Measurements from ENCODE around the gene WWOX. TPM values are rescaled to one million over a fixed set of nuclear protein-coding genes. Genes with fewer than 3 reads are reported as not detected.
A peak's percentile ranks its signal among the peaks of the same experiment; 100 is the strongest.

Gene WWOX
- total and polyA plus RNA-seq, 2 of the 13 experiments (the other 11 are each of a cell fraction or from before 2014, with no cell fraction given), result 9.1 to 37.4 TPM

- TF ChIP-seq ZHX1 (CRISPR knock-in tag; IDR thresholded peaks at IDR 0.05; ENCODE audit: low read depth), result no peak
- TF ChIP-seq ZFP1 (CRISPR knock-in tag; IDR thresholded peaks at IDR 0.05), result no peak
- TF ChIP-seq TOE1 (CRISPR knock-in tag; IDR thresholded peaks at IDR 0.05), result no peak
- TF ChIP-seq SRSF4 (IDR thresholded peaks at IDR 0.05; ENCODE audit: low read depth, low read length, poor library complexity, severe bottlenecking), result no peak
- TF ChIP-seq ZNF275 (CRISPR knock-in tag; IDR thresholded peaks at IDR 0.05; ENCODE audit: borderline replicate concordance), result no peak
- no peak for TF ChIP-seq CBX1 (IDR thresholded peaks at IDR 0.05; ENCODE audit: low read depth)
- TF ChIP-seq ZNF773 (CRISPR knock-in tag; IDR thresholded peaks at IDR 0.05; ENCODE audit: borderline replicate concordance), result no peak
- TF ChIP-seq ZNF121 (CRISPR knock-in tag; IDR thresholded peaks at IDR 0.05), result peak; percentile 83
- TF ChIP-seq ZNF574 (CRISPR knock-in tag; IDR thresholded peaks at IDR 0.05), result peak; percentile 81
- TF ChIP-seq ZBTB38 (CRISPR knock-in tag; IDR thresholded peaks at IDR 0.05), result peak; percentile 60; the same call in 1 of the 2 replicates
- no peak for TF ChIP-seq CBX2 (IDR thresholded peaks at IDR 0.05; ENCODE audit: low read depth, low read length)
- no peak for TF ChIP-seq CBX2 (CRISPR knock-in tag; IDR thresholded peaks at IDR 0.05; ENCODE audit: low read depth)
- no peak for TF ChIP-seq SETDB1 (CRISPR knock-in tag; IDR thresholded peaks at IDR 0.05; ENCODE audit: borderline replicate concordance)
- no peak for TF ChIP-seq RXRB (CRISPR knock-in tag; IDR thresholded peaks at IDR 0.05; ENCODE audit: borderline replicate concordance)
- TF ChIP-seq ZNF558 (CRISPR knock-in tag; IDR thresholded peaks at IDR 0.05; ENCODE audit: borderline replicate concordance), result no peak
- peak; percentile 47 for TF ChIP-seq ZMYM4 (CRISPR knock-in tag; IDR thresholded peaks at IDR 0.05)
- TF ChIP-seq IRF9 (CRISPR knock-in tag; IDR thresholded peaks at IDR 0.05; ENCODE audit: borderline replicate concordance), result no peak
- TF ChIP-seq TCF7 (IDR thresholded peaks at IDR 0.05; ENCODE audit: low read depth), result 0 out of 2 replicates have a peak, but pooled peaks have one; percentile 41
Observed at GRCh38 chr16:78125112-78125844, 25.8 kb downstream of the WWOX start (continued).
